Measurements from ENCODE around the gene BRF1.

Gene BRF1

DNA sequence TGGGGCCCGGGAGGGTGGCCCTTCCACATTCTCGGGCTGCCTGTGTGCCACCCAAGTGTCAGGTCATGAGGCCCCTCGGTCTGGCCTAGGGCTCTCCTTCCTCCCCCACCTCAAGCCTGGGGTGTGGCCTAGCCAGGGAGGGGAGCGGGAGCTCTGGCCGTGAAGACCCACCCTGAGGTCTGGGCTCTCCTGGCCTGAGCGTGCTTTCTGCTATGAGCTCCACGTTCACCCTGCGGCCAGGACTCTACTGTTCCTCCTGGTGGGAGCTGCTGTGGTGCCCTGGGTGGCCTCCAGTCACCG is 25.7 kb upstream of the BRF1 start:
- TF ChIP-seq EZH2phosphoT487 (IDR thresholded peaks at IDR 0.05; ENCODE audit: borderline replicate concordance, low read length) (no peak), CTCF (IDR thresholded peaks at IDR 0.05; ENCODE audit: low read depth, low read length, poor library complexity, severe bottlenecking) (no peak)
- Histone ChIP-seq H3K27me3 (ENCODE audit: control insufficient read depth, low read length) (no peaks in the 10 kb centered on the region), H3K4me1 (ENCODE audit: control insufficient read depth, low read length) (no peaks in the 10 kb centered on the region), H3K9me2 (replicated peaks; ENCODE audit: control insufficient read depth, low read length) (no peaks in the 10 kb centered on the region), H3K27ac (ENCODE audit: low read depth, low read length) (no peak overlapping the region), H4K20me1 (ENCODE audit: control insufficient read depth, insufficient read depth, low read depth, low read length) (no peaks in the 10 kb centered on the region), H3K79me2 (ENCODE audit: control insufficient read depth, low read length) (0 out of 2 replicates have a peak, but pooled peaks cover 6% of the 10 kb centered on the region), H3K36me3 (ENCODE audit: control insufficient read depth, low read length) (no peaks in the 10 kb centered on the region), H3K4me3 (ENCODE audit: low read length) (no peak overlapping the region), H3K4me2 (ENCODE audit: low read length) (no peak overlapping the region), H3K9me3 (ENCODE audit: control insufficient read depth, insufficient read depth, low read length) (no peaks in the 10 kb centered on the region), H3F3A (ENCODE audit: control insufficient read depth, insufficient read depth) (no peaks in the 10 kb centered on the region)

GRCh38 chr14:105325716-105326567 is 25.1 kb upstream of the BRF1 start:
- Histone ChIP-seq H3K4me1 (ENCODE audit: control insufficient read depth, low read length) (no peaks in the 10 kb centered on the region), H3K4me2 (ENCODE audit: low read length) (no peak overlapping the region), H3F3A (ENCODE audit: control insufficient read depth, insufficient read depth) (no peaks in the 10 kb centered on the region), H3K9me2 (replicated peaks; ENCODE audit: control insufficient read depth, low read length) (no peaks in the 10 kb centered on the region), H3K27me3 (ENCODE audit: control insufficient read depth, low read length) (no peaks in the 10 kb centered on the region), H3K4me3 (ENCODE audit: low read length) (no peak overlapping the region), H3K9me3 (ENCODE audit: control insufficient read depth, insufficient read depth, low read length) (no peaks in the 10 kb centered on the region), H3K36me3 (ENCODE audit: control insufficient read depth, low read length) (no peaks in the 10 kb centered on the region), H4K20me1 (ENCODE audit: control insufficient read depth, insufficient read depth, low read depth, low read length) (no peaks in the 10 kb centered on the region), H3K79me2 (ENCODE audit: control insufficient read depth, low read length) (0 out of 2 replicates have a peak, but pooled peaks cover 6% of the 10 kb centered on the region), H3K27ac (ENCODE audit: low read depth, low read length) (no peak overlapping the region)
- TF ChIP-seq EZH2phosphoT487 (IDR thresholded peaks at IDR 0.05; ENCODE audit: borderline replicate concordance, low read length) (no peak), CTCF (IDR thresholded peaks at IDR 0.05; ENCODE audit: low read depth, low read length, poor library complexity, severe bottlenecking) (no peak)

DNA sequence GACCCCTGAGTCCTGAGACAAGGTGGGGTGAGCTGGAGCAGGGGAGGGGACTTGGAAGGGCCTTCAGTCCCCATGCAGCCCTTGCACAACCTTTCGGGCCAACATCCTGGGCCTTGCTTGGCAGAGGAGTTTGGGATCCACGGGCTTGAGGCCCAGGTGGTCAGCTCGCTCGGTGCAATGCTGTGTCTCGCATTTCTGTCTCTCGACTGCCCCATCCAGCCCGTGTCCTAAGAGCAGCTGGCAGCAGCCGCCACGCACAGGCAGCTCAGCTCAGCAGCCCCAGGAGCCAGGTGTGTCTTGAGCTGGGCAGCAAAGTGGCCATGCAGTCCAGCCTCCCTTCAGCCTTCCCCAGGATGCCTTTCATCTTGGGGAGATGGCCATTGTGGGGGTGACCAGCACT is 24.5 kb upstream of the BRF1 start:
- TF ChIP-seq EZH2phosphoT487 (IDR thresholded peaks at IDR 0.05; ENCODE audit: borderline replicate concordance, low read length), result no peak
- no peak for TF ChIP-seq CTCF (IDR thresholded peaks at IDR 0.05; ENCODE audit: low read depth, low read length, poor library complexity, severe bottlenecking)
- no peak overlapping the region for H3K4me3 ChIP-seq (ENCODE audit: low read length)
- no peaks in the 10 kb centered on the region for H3K9me2 ChIP-seq (replicated peaks; ENCODE audit: control insufficient read depth, low read length)
- H4K20me1 ChIP-seq (ENCODE audit: control insufficient read depth, insufficient read depth, low read depth, low read length), result no peaks in the 10 kb centered on the region
- H3F3A ChIP-seq (ENCODE audit: control insufficient read depth, insufficient read depth), result no peaks in the 10 kb centered on the region
- H3K79me2 ChIP-seq (ENCODE audit: control insufficient read depth, low read length), result 0 out of 2 replicates have a peak, but pooled peaks cover 6% of the 10 kb centered on the region
- H3K27ac ChIP-seq (ENCODE audit: low read depth, low read length), result no peak overlapping the region
- H3K4me2 ChIP-seq (ENCODE audit: low read length), result no peak overlapping the region
- H3K9me3 ChIP-seq (ENCODE audit: control insufficient read depth, insufficient read depth, low read length), result no peaks in the 10 kb centered on the region
- H3K36me3 ChIP-seq (ENCODE audit: control insufficient read depth, low read length), result no peaks in the 10 kb centered on the region
- H3K27me3 ChIP-seq (ENCODE audit: control insufficient read depth, low read length), result no peaks in the 10 kb centered on the region
- H3K4me1 ChIP-seq (ENCODE audit: control insufficient read depth, low read length), result no peaks in the 10 kb centered on the region

Data from DOHH2 (cell line).